GM21423 (cell line): ENCODE data around the gene DUSP7.

Experiments used
- ATAC-seq: cut with Tn5 transposase; IDR thresholded peaks from one replicate; pipeline ENCODE4 v1.9.1; 2021; ENCODE audit warnings: mild to moderate bottlenecking, moderate library complexity; ENCODE audit not compliant: unreplicated experiment

The DUSP7 gene

GRCh38 chr3:52056521-52056967 is at the start of gene DUSP7:
DUSP7 (minus strand) TSS chr3:52056571; CDS start chr3:52056366, 205 bp downstream.
- peak; percentile 29 for ATAC-seq

- no peak for ATAC-seq
These were observed 48.6 kb upstream of the DUSP7 start for GRCh38 chr3:52104684-52105640.

- ATAC-seq, result no peak
These were observed 46.6 kb upstream of the DUSP7 start for GRCh38 chr3:52102934-52103333.

- ATAC-seq, result no peak
These were observed 42.6 kb upstream of the DUSP7 start for GRCh38 chr3:52099001-52099401.

GRCh38 chr3:52097851-52098507 is 41.6 kb upstream of the DUSP7 start:
- ATAC-seq, result no peak

- ATAC-seq, result no peak
These were observed 39.8 kb upstream of the DUSP7 start for GRCh38 chr3:52095990-52096775.

GRCh38 chr3:52094571-52095485 is 38.5 kb upstream of the DUSP7 start:
- no peak for ATAC-seq

GRCh38 chr3:52093756-52094545 is 37.6 kb upstream of the DUSP7 start:
- ATAC-seq, result no peak

- no peak for ATAC-seq
These were observed 36.5 kb upstream of the DUSP7 start for GRCh38 chr3:52092891-52093290.

- no peak for ATAC-seq
These were observed 35.9 kb upstream of the DUSP7 start for GRCh38 chr3:52092271-52092660.

GRCh38 chr3:52091586-52092270 is 35.4 kb upstream of the DUSP7 start:
- no peak for ATAC-seq

- no peak for ATAC-seq
These were observed 34.6 kb upstream of the DUSP7 start for GRCh38 chr3:52090933-52091468.

GRCh38 chr3:52090131-52090932 is 34.0 kb upstream of the DUSP7 start:
- ATAC-seq, result no peak

GRCh38 chr3:52089691-52090090 is 33.3 kb upstream of the DUSP7 start:
- no peak for ATAC-seq

GRCh38 chr3:52088445-52089367 is 32.3 kb upstream of the DUSP7 start:
- no peak for ATAC-seq

GRCh38 chr3:52087731-52088130 is 31.4 kb upstream of the DUSP7 start:
- no peak for ATAC-seq
